ENCODE results near the gene FLOT1. TPM values are rescaled to one million over a fixed set of nuclear protein-coding genes. Genes with fewer than 3 reads are reported as not detected.

Gene FLOT1
- total RNA-seq, 1 experiment from 2014 or later, result 213 TPM

DNA sequence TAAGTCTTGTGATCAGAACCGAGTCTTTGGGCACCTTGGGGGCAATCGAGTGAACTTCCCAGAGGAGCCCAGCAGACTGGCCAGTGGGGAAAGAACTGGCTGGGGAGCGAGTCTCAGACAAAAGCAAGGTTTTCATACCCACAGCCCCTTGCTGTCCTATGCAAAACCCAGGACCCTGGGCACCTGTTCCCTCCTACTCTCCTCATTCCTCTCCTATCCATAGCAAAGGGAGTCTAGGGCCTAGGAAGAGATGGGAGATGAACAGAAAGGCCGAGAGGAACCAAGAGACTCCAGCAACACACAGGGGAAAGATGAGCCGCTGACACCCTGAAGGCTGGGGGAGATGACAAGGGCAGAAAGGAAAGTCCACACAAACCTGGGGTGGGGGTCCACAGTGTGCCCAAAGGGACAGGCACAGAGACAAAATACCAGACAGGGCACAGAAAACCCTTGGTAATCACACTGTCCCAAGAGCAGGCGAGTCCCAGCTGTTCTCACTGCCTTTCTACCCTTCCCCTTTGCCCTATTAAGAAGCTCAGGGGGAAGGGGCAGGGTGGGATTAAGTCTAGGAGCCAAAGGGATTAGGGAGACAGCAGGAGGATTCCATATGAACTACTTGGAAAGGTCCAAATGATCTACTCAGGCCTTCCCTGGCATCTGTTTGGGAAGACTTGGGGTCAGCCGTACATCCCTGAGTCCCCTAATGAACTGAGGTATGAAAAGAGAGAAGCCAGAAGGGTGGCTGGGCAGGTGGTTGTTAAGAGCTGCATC is 62.5 kb downstream of the FLOT1 start:
- no peak for DNase-seq (ENCODE audit: low spot score)

DNA sequence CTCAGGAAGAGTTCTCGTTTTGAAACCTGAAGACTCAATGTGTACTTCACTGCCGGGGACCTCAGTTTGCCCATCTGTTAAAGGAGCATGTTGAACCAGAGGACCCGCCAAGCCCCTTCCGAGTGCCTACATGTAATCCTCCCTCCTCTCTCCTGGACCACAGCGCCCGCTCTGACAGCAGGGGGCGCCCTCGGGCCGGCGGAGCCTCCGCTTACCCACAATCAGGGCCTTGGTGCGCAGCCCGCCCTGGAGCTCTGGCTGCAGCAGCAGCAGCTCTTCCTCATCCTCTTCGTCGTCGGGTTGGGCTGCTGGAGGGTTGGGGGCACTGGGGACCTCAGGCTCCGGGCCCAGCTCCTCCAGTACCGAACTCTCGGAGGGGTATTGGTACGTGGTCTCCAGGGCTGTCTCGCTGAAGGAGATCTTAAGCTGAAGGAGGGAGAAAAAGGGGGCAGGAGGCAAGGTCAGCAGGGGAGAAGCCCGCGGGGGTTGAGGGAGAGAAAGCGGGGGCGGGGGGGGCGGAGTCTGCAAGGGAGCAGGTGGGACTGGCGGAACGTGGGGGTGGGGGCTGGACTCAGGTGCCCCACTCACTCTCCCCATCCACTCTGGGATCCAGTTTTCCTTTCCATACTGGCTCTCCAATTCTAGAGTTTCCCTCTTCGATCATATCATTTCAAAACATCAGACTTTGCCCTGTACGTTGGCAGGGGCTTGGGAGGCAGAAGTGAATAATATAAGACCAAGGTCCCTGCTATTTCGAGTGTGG is 63.3 kb downstream of the FLOT1 start:
- peak; percentile 29 for DNase-seq (ENCODE audit: low spot score)

Other genes starting within 250 kb of the FLOT1 start
- gene GNL1, start 186.2 kb downstream of the FLOT1 start, total RNA-seq (2014; rRNA removed; shearing (Covaris generic)), result 42.1 and 56.7 TPM in 2 replicates
- 17.9 and 25.4 TPM in 2 replicates for gene PRR3, start 185.4 kb downstream of the FLOT1 start, total RNA-seq (2014; rRNA removed; shearing (Covaris generic))
- 30.7 and 46.7 TPM in 2 replicates for gene ABCF1, start 171.2 kb downstream of the FLOT1 start, total RNA-seq (2014; rRNA removed; shearing (Covaris generic))
- 14.8 and 15.9 TPM in 2 replicates for gene PPP1R10, start 125.4 kb downstream of the FLOT1 start, total RNA-seq (2014; rRNA removed; shearing (Covaris generic))
- 72.6 and 141 TPM in 2 replicates for gene MRPS18B, start 124.8 kb downstream of the FLOT1 start, total RNA-seq (2014; rRNA removed; shearing (Covaris generic))
- gene ATAT1, start 115.8 kb downstream of the FLOT1 start, total RNA-seq (2014; rRNA removed; shearing (Covaris generic)), result 7.0 and 8.5 TPM in 2 replicates
- gene C6orf136, start 95.6 kb downstream of the FLOT1 start, total RNA-seq (2014; rRNA removed; shearing (Covaris generic)), result 2.9 and 6.0 TPM in 2 replicates
- gene DHX16, start 69.7 kb downstream of the FLOT1 start, total RNA-seq (2014; rRNA removed; shearing (Covaris generic)), result 29.9 and 32.6 TPM in 2 replicates
- gene PPP1R18, start 56.0 kb downstream of the FLOT1 start, total RNA-seq (2014; rRNA removed; shearing (Covaris generic)), result 49.9 and 50.9 TPM in 2 replicates
- gene NRM, start 51.7 kb downstream of the FLOT1 start, total RNA-seq (2014; rRNA removed; shearing (Covaris generic)), result 15.0 and 20.1 TPM in 2 replicates
- gene MDC1, start 25.4 kb downstream of the FLOT1 start, total RNA-seq (2014; rRNA removed; shearing (Covaris generic)), result 7.8 and 8.7 TPM in 2 replicates
- gene TUBB, start 22.3 kb downstream of the FLOT1 start, total RNA-seq (2014; rRNA removed; shearing (Covaris generic)), result 1,333 and 1,508 TPM in 2 replicates
- 53.1 and 58.9 TPM in 2 replicates for gene IER3, start 1.9 kb upstream of the FLOT1 start, total RNA-seq (2014; rRNA removed; shearing (Covaris generic))
- gene DDR1, start 141.8 kb upstream of the FLOT1 start, total RNA-seq (2014; rRNA removed; shearing (Covaris generic)), result 16.0 and 30.1 TPM in 2 replicates
- gene GTF2H4, start 165.5 kb upstream of the FLOT1 start, total RNA-seq (2014; rRNA removed; shearing (Covaris generic)), result 8.4 and 8.5 TPM in 2 replicates
- gene VARS2, start 171.6 kb upstream of the FLOT1 start, total RNA-seq (2014; rRNA removed; shearing (Covaris generic)), result 10.5 and 17.6 TPM in 2 replicates
- gene SFTA2, start 189.5 kb upstream of the FLOT1 start, total RNA-seq (2014; rRNA removed; shearing (Covaris generic)), result not detected in 2 replicates
- not detected in 2 replicates for gene MUCL3, start 198.3 kb upstream of the FLOT1 start, total RNA-seq (2014; rRNA removed; shearing (Covaris generic))
- gene MUC21, start 241.0 kb upstream of the FLOT1 start, total RNA-seq (2014; rRNA removed; shearing (Covaris generic)), result not detected in 2 replicates